Ectodermal cell (in vitro differentiated cells): ENCODE data around the gene PLAAT5.

Source experiments
- H3K27ac ChIP-seq: 2 replicates; pipeline ENCODE4 v1.7.0; 2013; ENCODE audit warnings: mild to moderate bottlenecking, low read depth, low read length; ENCODE audit not compliant: insufficient read depth, poor library complexity, severe bottlenecking
- H3K27me3 ChIP-seq: 2 replicates; pipeline ENCODE4 v1.7.0; 2013; ENCODE audit warnings: mild to moderate bottlenecking, low read length; ENCODE audit not compliant: insufficient read depth, control insufficient read depth, poor library complexity, severe bottlenecking
- H3K36me3 ChIP-seq: one replicate; pipeline ENCODE4 v1.7.0; 2013; ENCODE audit warnings: low read length; ENCODE audit not compliant: control insufficient read depth, insufficient read depth
- H3K4me1 ChIP-seq: one replicate; pipeline ENCODE4 v1.7.0; 2013; ENCODE audit warnings: low read length; ENCODE audit not compliant: control insufficient read depth, insufficient read depth
- H3K4me3 ChIP-seq: 2 replicates; pipeline ENCODE4 v1.7.0; 2013; ENCODE audit warnings: low read depth, low read length, control low read depth; ENCODE audit not compliant: insufficient read depth
- H3K9me3 ChIP-seq: 2 replicates; pipeline ENCODE4 v1.7.0; 2013; ENCODE audit warnings: mild to moderate bottlenecking, low read length, moderate library complexity; ENCODE audit not compliant: control insufficient read depth
- WGBS, 2 experiments: methylation state at CpG; one replicate each; pipeline ENCODE4 v1.1.7; 2013; ENCODE audit warnings: missing lambda C conversion rate in 2 of 2; 5-methylcytosine and 5-hydroxymethylcytosine counted together

PLAAT5 gene

DNA sequence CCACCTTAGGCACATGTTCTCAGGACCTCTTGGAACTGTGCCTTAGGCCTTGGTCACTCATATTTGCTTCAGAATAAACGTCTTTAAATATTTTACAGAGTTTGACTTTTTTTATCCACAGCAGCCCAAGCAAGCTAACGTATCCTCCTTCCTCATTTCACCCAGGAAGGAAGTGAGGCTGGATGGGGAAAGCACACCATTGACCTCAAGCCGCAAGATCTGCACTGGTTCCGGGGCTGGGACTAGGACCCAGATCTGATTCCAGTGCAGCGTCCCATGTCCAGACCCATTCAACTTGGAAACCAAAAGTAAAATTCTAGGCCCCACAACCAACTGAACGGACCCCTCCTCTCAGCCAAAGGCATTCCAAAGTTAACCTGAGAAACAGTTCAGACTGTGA lies 12.5 kb upstream of the PLAAT5 start:
- Histone ChIP-seq H3K9me3 (no peaks in the 10 kb centered on the region), H3K27ac (no peak overlapping the region), H3K36me3 (no peaks in the 10 kb centered on the region), H3K4me3 (no peak overlapping the region), H3K27me3 (no peaks in the 10 kb centered on the region), H3K4me1 (no peaks in the 10 kb centered on the region)
- WGBS, 2 experiments, result 92 to 93% methylated on average over 6 of the region's 6 CpGs

DNA sequence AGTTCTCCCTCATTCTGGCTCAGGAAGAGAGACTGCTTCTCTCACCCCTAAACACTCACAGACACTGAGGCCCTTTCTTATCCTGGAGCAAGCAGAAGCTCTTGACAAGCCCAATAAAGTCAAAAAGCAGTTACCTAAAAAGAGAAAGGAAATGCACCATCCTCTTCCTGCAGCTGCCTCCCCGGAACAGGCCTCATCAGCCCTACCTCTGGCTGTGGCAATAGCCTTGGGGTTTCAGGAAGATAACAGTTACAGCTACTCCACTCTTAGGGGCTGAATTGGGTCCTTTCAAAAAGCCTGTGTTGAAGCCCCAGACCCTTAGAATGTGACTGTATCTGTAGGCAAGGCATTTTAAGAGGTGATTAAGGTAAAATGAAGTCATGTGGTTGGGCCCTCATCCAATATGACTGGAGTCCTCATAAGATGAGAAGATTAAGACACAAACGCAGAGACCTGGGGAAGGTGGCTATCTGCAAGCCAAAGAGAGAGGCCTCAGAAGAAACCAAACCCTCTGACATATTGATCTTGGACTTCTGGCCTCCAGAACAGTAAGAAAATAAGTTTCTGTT lies 11.4 kb upstream of the PLAAT5 start:
- WGBS, 2 experiments, result 92 to 93% methylated on average over 2 of the region's 2 CpGs
- no peaks in the 10 kb centered on the region for H3K4me1 ChIP-seq
- no peaks in the 10 kb centered on the region for H3K27me3 ChIP-seq
- H3K4me3 ChIP-seq, result no peak overlapping the region
- no peaks in the 10 kb centered on the region for H3K9me3 ChIP-seq
- H3K27ac ChIP-seq, result no peak overlapping the region
- H3K36me3 ChIP-seq, result no peaks in the 10 kb centered on the region

DNA sequence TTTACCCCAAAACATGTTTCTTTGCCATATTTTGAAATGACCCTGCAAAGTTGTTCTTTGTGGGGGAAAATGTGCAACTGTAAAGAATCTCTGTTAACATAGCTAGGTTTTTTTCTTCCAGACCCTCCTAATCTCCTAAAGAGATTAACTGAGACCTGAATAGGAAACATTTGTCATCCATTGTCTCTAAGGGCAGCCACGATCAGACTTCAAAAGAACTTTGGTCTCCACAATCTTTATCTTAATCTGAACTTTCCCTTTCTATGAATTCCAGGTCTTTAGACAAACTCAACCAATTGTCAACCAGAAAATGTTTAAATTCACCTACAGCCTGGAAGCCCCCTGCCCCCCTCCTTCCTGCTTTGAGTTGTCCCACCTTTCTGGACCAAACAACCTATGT lies 10.3 kb upstream of the PLAAT5 start:
- no peaks in the 10 kb centered on the region for H3K36me3 ChIP-seq
- H3K4me1 ChIP-seq, result no peaks in the 10 kb centered on the region
- H3K27ac ChIP-seq, result no peak overlapping the region
- no peaks in the 10 kb centered on the region for H3K9me3 ChIP-seq
- no peaks in the 10 kb centered on the region for H3K27me3 ChIP-seq
- 56 to 58% methylated on average over 1 of the region's 1 CpG for WGBS, 2 experiments
- no peak overlapping the region for H3K4me3 ChIP-seq

DNA sequence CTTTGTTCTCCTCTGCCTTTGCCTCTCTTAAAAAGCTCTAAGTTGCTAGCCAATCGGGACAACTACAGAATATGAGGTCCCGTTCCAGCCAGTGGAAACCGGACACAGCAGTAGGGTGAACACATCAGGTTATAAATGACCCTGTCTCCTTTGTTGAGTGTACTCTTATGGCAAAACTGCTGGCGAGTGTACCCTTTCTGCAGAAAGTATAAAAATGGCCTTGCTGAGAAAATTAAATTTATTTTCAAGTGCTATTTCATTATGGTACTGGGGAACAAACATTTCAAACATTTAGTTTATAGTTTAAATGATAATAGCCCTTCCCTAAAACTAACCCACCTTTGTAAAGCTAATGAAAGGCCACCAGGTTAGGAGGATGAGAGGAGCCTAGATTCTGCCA lies 8.9 kb upstream of the PLAAT5 start:
- Histone ChIP-seq H3K27me3 (no peaks in the 10 kb centered on the region), H3K9me3 (no peaks in the 10 kb centered on the region), H3K27ac (no peak overlapping the region), H3K4me3 (no peak overlapping the region), H3K4me1 (no peaks in the 10 kb centered on the region), H3K36me3 (no peaks in the 10 kb centered on the region)
- 94 to 96% methylated on average over 4 of the region's 4 CpGs for WGBS, 2 experiments

DNA sequence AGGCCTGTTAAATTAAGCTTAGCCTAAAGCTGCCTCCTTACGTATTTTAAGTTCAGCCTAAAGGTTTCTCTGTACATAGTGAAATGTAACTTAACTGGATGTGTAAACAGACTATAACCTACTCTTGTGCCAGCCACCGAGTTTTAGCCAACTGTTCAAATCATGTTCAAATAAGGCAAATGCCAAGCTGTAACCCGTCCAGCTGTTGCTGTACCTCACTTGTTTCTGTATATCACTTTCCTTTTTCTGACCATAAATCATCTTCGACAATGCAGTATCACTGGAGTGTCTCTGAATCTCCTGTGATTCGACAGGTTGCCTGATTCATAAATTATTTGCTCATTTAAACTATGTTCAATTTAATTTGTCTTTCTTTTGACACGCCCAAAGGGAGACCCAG lies 4.0 kb upstream of the PLAAT5 start:
- H3K4me3 ChIP-seq, result no peak overlapping the region
- peaks cover 3% of the 10 kb centered on the region for H3K9me3 ChIP-seq
- H3K27me3 ChIP-seq, result peaks cover 5% of the 10 kb centered on the region
- H3K27ac ChIP-seq, result no peak overlapping the region
- H3K36me3 ChIP-seq, result no peaks in the 10 kb centered on the region
- no peaks in the 10 kb centered on the region for H3K4me1 ChIP-seq
- 97 to 98% methylated on average over 6 of the region's 6 CpGs for WGBS, 2 experiments

DNA sequence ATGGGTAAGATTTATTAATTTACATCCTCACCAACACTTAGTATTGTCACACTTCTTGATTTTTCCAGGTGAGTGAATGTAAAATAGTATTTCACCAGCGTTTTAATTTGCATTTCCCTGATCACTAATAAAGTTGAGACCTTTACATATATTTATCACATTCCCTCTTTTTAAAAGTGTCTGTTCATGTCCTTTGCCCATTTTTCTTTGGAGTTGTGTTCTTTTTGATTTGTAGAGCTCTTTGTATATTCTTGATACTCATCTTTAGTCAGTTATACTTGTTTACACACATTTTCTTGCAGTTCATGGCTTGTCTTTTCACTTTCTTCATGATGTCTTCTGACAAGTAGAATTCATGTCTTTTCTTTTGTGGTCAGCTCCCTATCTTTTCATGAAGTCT lies 2.2 kb upstream of the PLAAT5 start:
- Histone ChIP-seq H3K36me3 (no peaks in the 10 kb centered on the region), H3K27ac (no peak overlapping the region), H3K4me1 (no peaks in the 10 kb centered on the region), H3K9me3 (peaks cover 3% of the 10 kb centered on the region), H3K4me3 (no peak overlapping the region), H3K27me3 (peaks cover 5% of the 10 kb centered on the region)
- 100% methylated on average over 1 of the region's 1 CpG; no CpG with 5 or more reads in 1 of the 2 experiments for WGBS, 2 experiments

DNA sequence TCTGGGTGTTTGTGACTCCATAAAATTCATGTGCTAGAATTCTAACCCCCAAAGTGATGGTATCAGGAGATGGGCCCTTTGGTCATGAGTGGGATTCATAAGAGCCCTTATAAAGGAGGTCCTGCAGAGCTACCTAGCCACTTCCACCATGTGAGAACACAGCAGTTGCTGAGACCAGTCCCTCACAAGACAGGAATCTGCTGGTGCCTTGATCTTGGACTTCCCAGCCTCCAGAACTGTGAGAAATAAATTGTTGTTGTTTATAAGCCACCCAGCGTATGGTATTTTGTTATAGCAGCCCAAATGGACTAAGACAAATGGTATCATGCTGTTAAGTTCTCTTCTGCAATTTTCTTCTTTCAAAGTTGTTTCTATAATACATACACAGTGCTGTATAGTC lies 1.5 kb upstream of the PLAAT5 start:
- H3K9me3 ChIP-seq, result peaks cover 3% of the 10 kb centered on the region

DNA sequence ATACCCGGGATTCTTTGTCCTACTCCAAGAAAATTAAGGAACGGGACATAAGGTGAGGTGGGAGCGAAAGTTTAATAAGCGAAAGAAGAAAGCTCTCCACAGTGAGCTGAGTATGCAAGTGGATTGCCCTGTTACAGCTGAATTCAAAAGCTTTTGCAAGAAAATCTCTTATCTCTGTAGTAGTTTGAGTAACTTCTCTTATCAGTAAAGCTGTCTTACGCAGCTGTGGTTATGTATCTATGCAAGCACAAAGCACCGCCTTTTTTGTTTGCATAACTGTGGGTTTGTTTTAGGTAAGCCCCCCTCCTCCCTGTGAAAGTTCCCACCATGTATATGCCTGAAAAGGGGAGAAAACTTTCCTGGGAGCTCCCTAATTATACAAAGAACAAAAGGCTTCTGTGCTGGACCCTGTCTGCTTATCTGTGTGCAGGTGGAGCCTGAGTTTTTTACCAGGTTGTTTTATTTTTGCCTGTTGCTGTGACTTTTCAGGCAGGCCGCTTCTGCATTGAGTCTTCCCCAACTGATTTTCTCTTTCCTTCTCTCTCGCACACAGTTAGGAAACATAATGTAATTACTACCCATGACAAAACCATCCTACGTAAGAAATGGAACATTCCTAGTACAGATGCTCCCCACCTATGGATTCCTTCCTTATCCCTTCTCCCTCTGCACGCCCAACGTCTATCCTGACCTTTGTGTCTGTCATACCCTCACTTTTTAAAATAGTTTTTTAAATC lies 837 bp upstream of the PLAAT5 start:
- WGBS, 2 experiments, result 88 to 90% methylated on average over 10 to 11 of the region's 11 CpGs
- Histone ChIP-seq H3K9me3 (peaks cover 3% of the 10 kb centered on the region), H3K4me3 (no peak overlapping the region), H3K36me3 (no peaks in the 10 kb centered on the region), H3K27me3 (peaks cover 5% of the 10 kb centered on the region), H3K27ac (no peak overlapping the region), H3K4me1 (no peaks in the 10 kb centered on the region)

More for the DNA sequence above, 1.5 kb upstream of the PLAAT5 start:
- H3K27me3 ChIP-seq, result peaks cover 5% of the 10 kb centered on the region
- 91 to 100% methylated on average over 1 of the region's 1 CpG for WGBS, 2 experiments
- no peak overlapping the region for H3K4me3 ChIP-seq
- H3K36me3 ChIP-seq, result no peaks in the 10 kb centered on the region
- no peaks in the 10 kb centered on the region for H3K4me1 ChIP-seq
- H3K27ac ChIP-seq, result no peak overlapping the region

DNA sequence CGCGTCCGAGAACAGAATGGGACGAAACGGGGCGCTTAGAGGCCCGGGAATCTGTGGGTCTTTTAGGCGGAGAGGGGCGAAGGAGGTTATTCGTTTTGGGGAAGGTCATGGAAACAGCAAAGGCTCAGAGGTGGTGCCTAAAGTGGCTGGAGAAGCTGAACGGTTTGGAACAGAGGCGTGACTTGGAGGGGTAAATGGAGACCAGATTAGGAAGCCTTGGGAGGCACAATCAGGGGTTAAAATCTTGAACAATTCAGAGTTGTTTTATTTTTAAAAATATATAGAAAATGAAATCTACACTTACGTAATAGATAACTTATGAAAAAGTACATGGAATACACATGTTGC lies 247 bp upstream of the PLAAT5 start:
- no peaks in the 10 kb centered on the region for H3K4me1 ChIP-seq
- peaks cover 3% of the 10 kb centered on the region for H3K9me3 ChIP-seq
- H3K27me3 ChIP-seq, result peaks cover 5% of the 10 kb centered on the region
- no peaks in the 10 kb centered on the region for H3K36me3 ChIP-seq
- no peak overlapping the region for H3K27ac ChIP-seq
- WGBS, 2 experiments, result 74% methylated on average over 13 of the region's 13 CpGs
- H3K4me3 ChIP-seq, result peak overlapping the region; percentile 30

DNA sequence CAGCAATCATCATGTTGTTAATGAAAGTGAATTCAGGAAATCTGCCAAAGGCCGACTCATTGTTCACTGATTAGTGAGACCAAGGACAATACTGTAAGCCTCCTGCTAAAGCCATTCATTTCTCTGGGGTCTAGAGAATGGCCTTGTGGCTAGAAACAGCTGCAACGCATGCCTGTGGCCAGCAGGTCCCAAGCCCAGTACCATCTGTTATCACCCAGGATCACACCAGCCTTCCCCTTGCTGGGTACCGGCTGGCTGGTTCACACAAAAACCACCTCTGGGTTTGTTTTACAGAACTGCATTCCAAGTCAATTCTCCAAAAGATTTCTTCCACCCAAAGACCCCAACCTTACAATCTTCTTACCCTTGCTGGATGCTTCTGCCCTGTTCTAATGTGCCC lies 1.1 kb downstream of the PLAAT5 start:
- Histone ChIP-seq H3K27me3 (peaks cover 5% of the 10 kb centered on the region), H3K27ac (no peak overlapping the region), H3K36me3 (no peaks in the 10 kb centered on the region), H3K9me3 (peaks cover 3% of the 10 kb centered on the region), H3K4me1 (no peaks in the 10 kb centered on the region), H3K4me3 (no peak overlapping the region)
- WGBS, 2 experiments, result 57 to 63% methylated on average over 3 of the region's 3 CpGs
